NB4 (cell line): ENCODE results near the gene LITAFD.

Experiments used
- CTCF ChIP-seq: IDR thresholded peaks from one replicate; pipeline ENCODE4 v1.5.1; 2012; ENCODE audit warnings: low read depth, low read length
- POLR2A ChIP-seq: IDR thresholded peaks from 2 replicates; pipeline ENCODE4 v1.6.1; 2011; ENCODE audit warnings: mild to moderate bottlenecking; ENCODE audit not compliant: insufficient read length; ENCODE audit errors: extremely low read depth

GRCh38 chr16:8878523-8878911, 3.6 kb upstream of the LITAFD start:
- no peak for TF ChIP-seq CTCF
- no peak for TF ChIP-seq POLR2A
